Femur (tissue), 1 donor: ENCODE data around the gene ARHGEF12.
"Not testable (repeated sequence)": the region's sequence is repeated elsewhere in the genome, so short reads cannot be mapped to it uniquely, and the experiment has no call there.

Experiments
- DNase-seq: peaks from one replicate; pipeline ENCODE4 v3.0.0-alpha.2; 2017

ARHGEF12 gene

DNA sequence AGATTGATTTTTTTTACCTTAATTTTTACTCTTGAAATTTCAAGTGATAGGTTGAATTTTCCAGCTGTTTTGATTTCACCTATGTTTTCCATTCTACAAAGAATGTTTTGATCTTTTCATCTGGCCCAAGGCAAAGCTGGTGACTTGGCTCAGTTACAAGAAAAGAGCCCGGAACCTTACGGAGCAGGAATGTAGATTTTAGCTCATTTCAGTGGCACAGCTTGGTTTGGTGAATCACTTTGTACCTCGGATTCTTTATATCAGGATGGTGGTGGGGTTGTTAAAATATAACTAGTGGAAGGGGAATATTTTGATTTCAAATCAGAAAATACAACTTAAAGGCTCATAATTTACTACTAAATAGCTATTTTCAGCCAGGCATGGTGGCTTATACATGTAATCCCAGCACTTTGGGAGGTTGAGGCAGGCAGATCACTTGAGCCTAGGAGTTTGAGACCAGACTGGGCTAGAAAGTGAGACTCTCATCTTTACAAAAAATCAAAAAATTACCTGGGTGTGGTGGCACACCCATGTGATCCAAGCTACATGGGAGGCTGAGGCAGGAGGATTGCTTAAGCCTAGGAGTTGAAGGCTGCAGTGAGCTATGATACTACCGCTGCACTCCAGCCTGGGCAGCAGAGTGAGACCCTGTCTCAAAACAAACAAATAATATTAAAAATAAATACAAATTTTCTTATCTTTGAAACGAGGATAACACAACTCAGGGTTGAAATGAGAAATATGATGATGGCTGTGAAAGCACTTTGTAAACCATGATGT, 166.0 kb downstream of the ARHGEF12 start:
- no peak for DNase-seq

DNA sequence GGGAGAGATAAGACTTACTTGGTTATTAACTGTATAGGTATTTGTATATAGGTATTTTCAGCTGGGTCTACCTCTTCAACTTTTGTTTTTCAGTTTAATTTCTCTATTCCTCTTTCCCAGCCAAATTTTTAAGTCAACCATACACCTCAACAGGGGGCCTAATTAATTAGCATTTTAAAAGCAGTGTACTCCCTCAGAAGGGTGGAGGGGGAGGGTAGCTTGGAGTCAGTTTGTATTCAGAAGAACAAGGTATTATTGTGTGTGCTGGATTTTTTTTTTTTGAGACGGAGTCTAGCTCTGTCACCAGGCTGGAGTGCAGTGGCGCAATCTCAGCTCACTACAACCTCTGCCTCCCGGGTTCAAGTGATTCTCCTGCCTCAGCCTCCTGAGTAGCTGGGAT, 167.3 kb downstream of the ARHGEF12 start:
- not testable (repeated sequence) for DNase-seq

DNA sequence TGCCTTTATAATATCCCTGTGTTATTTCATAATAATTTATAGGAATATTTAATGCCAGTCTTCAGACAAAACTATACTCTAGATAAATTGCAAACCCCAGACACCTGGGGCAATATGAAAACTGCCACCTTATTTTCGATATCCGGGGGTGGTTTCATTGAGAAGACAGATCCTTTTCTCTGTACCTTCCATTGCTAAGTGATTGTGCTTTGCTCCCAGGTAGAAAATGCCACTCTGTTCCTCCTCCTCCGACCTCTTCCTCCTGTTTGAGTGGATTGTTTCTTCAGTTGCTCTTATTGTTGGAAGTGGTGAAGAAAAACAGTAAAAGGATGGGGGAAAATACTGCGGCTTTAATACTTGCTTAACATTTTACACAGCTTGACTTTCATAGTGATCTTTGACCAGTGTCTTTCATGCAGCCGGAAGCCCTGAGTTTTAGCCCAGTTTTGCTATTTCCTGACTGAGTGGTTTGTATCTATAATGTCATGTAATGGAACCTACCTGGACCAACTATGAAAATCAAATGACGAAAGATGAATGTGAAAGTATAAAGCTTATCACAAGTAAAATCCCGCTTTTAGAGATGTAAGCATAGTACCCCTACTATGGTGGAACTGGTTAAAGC, 169.7 kb downstream of the ARHGEF12 start:
- DNase-seq: no peak

DNA sequence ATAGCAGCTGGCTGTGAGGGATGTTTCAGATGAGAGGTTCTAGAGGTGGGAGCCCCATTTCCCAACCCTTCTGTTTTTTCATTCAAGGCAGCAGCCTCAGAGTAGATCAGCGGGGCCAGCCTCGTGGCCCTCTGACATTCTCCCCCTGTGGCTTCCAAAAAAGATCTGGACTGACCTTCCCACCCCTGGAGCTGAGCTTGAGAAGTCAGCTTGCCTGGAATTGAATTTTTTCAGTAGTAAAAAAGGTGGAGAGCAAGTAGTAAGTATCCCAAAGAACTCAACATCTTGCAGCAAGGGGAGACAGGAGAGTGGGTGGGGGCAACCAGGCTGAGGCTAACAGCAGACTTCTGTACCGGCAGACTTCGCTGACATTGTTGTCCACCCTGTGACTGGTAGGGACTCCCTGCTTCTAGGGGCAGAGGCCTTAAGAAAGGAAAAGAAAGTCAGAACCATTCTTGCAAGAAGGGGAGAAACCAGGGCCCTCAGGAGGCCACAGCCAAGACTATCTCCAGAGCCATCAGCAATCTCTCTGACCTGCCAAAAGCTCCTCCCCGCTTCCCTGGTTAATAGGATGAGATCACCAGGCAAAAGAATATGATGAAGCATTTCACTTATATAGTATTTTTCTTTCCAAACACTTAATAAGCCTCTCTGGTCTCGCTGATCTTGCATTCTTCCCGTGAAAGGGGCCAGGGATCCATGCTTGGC, 173.3 kb downstream of the ARHGEF12 start:
- no peak for DNase-seq

DNA sequence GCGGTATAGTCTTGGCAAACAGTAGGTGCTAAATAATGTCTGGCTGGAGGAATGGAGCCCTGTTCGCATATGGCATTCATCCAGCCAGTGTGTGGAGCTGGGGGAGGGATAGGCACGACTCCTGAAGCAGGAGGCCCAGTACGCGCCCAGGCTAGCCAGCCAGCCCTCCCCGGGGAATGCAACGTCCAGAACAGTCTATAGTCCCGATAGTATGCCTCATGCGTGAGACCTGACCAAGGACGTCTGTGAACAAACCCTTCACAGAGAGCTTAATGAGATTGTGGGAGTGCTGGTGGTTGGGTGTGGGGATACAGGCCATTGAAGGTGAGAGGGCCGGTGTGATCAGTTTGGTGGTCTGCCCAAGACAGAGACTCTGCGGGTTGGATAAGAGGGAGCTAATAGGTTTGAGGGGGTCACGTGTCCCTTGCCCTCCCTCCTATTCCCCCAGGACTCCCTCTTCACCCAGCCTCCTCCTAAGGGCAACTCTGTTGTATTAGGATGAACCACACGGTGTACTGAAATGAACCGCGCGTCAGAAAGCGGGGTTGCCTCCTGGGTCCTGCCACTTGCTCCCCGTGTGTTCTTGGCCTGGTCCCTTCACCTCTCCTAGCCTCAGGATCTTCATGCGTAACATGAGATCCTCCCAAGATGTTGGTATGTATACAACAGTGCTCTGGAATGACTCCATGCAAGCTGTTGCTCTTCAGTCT, 174.3 kb downstream of the ARHGEF12 start:
- DNase-seq: no peak

DNA sequence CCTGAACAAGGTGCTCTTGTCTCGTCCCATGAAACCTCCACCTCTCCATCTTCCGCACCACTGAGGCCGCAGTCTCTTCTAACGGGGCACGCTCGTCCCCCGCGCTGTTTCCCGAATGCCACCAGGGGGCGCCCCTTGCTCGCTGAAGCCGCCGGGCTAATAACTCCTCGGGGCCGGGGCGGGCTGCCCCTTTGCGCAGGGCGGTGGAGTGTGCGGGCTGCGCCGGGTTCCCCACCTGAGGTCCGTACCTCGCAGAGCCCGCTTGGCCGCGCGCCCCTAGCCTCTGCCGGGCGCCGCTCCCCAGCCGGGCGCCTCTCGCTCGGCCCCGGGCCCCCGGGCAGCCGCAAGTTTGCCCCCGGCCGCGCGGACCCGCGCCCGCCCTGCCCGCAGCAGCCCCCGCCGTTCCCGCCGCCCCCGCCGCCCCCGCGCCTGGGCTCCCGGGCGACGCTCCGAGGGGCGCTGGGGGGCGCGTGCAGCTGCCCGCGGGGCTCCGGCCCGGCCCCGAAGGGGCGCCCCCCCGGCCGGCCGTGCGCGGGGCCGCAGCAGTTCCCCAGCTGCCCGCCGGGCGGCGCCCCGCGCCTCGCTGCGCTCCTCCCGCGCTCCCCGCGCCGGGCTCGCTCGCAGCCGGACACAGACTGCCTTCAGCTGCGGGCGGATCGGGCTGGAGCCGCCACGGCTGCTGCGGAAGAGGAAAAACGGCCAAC, 175.1 kb downstream of the ARHGEF12 start, which contains the start of gene GRIK4:
Gene GRIK4, plus strand, starts transcription at position 633 of the 704 bp plus-strand sequence. CDS start 148,571 bp downstream, outside the sequence.
- DNase-seq: peak; percentile 88

DNA sequence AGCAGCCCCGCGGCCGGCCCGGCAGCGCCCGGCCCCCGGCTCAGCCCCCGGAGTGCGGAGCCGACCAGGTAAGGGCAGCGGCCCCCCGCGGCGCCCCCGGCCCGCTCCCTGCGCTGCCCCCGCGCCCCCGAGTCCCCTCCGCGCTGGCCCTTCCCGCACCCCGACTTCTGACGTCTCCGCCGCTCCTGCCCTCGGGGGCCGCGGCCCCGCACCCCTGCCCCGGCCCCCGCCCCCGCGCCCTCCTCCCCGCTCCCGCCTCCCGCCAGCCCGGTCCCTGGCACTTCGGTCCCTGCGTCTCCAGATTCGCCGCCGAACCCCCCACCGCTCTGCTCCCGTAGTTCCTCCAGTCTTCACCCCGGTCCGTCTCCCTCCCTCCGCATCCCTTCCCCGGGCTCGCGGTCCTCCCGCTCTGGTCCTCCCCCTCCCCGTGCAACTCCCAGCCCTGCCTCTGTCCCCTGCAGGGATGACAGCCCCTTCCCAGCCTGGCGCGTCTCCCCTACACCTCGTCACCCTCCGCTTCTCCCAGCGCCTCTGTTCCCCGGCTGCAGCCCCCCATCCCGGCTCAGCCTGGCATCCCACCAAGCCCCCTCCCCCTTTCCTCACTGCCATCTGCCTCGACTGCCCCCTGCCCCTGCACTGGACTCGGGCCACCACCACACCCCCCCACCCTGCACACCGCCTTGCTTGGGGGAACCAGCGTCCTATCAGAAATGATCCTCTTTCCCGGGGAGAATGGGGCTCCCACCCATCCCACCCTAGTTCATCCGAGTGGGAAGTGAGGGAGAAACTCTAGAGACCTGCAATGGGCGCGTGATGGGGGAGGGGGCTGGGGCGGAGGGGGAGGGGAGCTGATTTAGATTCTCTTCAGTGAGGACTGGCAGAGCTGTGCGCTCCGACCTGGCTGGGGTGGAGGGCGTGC, 175.9 kb downstream of the ARHGEF12 start:
- no peak for DNase-seq

DNA sequence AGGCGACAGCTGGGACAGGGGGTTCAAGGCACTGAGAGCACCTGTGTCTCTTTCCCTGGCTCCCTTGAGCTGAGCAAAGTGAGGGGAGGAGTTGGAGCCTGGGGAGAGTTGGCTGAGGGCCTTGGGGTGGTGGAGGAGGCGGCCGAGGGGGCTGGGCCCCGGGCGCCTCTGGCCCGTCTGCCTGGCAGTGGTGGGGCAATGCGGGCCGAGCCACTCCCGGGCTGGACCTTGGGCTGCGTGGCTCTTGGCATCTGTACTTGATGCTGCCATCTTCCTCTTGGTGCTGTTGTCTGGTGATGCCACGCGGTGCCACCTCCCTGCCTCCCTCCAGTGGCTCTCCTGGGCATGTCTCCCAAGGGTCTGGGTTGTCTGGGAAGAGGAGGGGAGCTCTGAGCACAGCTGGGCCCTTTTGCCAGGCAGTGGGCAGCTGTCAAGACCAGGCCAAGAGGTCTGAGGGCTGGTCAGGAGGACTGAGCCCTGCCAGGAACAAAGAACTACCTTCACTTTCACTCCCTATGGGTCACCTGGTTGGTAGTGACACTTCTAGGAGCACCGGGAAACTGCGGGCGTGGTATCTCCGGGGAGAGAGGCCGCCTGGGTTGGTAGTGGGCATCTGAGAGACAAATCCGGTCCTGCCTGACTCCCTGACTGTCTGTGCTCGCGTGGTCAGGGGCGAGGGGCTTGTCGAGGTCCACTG, 176.7 kb downstream of the ARHGEF12 start:
- DNase-seq: no peak

DNA sequence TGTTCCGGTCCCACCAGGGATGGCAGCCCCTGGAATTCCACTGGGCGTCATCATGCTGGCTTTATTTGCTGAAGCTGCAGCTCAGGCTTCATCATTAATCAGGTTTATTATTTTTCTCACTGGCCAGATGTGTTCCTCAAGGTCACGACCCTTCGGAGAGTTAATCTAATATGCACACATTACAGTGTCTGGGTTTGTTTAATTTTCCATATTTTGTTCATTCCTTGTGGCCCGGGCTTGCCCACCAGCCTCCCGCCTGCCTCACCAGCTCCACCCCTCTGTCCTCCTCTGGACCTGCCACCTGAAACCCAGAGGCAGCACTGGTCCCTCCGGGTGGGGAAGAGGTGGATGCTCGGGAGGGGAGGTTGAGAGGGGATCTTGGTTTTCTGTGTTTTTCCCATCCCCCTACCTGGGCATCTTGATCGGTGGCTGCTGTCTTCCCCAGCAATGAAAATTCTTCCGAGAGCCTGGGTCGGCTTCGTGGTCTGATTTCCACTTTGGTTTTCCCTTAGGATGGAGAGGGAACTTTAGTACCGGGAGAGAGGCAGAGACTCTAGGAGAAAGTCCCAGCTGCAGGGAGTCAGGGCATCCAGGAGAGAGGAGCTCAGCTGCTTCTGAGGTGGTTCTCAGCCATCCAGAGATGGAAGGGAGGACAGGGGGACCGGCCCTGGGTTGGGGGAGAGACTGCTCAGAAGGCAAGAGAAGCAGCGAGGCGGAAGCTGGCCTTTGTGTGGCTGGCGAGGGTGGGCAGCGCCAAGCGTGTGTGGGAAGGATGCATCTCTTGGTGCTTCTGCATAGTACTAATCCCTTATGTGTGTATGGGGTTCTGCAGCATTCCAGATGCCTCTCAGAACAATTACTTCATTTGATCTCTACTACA, 177.5 kb downstream of the ARHGEF12 start:
- DNase-seq: no peak

DNA sequence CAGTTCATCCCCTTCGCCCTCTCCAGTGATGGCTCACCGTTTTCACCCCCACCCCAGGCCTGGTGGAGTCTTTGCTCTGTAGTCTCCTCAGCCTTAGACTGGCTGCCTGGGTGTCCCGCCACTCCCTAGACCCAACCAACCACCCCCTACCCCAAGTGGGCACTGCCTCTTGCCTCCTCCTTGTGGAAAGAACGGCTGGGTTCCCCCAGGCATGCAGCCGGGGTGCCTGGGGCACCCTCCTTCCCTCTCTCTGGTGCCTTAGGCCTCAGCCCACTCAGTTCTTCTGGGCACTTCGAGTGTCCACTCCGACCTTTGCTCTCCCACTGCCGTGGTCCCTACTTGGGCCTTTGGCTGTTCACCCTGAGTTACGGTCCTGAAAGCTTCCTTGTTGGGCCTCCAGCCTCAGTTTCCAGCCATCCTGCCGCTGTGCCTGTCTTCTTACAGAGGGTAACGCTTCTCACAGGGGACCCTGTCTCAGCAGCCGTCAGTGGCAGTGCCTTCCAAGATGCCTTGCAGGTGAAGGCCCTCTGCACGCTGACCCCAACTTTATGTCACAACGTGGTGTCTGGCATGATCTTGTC, 178.4 kb downstream of the ARHGEF12 start:
- DNase-seq: no peak

DNA sequence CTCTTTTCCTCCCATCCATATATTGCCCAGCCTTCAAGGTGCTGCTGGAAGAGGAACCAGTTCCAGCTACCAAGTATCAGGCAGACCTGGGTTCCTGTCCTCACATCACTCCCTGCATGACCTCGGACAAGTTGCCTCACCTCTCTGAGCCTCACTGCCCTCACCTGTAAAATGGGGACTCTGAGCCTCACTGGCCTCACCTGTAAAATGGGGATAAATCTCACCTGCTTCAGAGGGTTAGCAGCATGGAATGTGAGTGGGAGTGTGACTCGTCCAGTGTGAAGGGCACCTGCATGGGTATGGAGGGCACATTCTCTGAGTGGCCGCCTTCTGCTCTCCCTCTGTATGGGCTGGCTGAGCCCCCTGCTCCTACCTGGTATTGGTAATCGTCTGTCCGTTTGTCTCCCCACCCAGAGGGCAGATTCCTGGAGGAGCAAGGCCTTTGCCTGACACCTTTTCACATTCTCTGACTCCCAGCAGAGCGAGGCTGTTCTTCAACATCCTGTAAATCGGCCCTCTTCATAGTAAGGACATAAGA, 179.0 kb downstream of the ARHGEF12 start:
- no peak for DNase-seq

DNA sequence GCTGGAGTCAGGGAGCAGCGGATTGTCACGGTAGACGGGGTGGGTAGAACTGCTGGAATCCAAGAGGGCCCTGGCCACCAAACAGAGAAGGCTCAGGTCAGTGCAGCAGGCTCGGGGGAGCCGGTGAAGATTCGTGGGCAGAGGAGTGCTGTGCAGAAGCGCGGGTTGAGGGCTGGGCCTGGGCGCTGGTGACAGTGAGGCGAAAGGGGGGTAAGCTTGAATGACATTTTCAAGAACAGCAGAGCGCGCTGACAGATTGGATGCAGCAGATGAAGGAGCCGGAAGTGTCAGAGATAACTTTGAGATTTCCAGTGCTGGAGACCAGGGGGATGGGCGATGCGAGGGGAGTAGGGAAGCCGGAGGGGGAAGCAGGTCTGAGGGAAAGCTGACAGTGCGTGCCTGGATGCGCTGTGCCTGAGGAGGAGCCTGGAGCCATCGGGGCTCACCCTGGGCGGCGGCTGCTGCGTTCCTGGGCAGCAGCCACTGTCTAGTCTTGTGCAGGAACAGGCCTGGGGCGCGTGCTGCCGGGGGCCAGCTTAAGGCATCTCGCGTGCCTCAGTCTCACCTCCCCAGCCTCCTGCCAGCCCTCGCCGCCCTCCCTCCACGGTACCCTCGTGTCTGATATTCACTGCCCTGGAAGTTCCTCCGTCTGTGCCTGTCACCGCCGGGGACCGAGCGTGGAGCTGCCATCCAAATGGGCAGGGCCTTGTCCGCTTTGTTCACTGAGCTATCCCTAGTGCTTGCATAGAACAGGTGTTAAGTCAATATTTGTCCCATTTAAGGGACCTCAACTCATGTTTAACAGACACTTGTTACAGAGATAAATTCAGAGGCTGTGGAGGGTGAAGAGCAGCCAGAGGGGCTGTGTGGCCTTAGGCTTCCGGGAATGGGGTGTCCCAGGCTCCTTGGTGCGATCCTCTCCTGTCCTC, 180.5 kb downstream of the ARHGEF12 start:
- DNase-seq: no peak

DNA sequence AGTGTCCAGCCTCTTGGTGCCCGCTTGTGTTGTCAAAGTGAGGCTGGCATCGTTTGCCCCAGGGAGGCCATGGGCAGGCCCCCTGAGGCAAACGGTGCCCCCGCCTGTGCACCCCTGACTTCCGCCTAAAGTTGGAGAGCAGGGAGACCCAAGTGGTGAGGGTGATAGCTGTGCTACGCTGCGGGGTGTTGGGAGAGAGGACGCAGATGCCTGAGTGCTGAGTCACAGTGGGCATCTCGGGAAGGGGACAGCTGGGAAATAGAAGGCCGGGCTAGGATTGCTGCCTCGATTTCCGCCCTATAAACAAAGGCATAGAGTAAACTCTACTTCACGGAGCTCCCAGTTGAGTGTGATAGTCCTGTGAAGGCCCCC, 181.2 kb downstream of the ARHGEF12 start:
- DNase-seq: no peak

DNA sequence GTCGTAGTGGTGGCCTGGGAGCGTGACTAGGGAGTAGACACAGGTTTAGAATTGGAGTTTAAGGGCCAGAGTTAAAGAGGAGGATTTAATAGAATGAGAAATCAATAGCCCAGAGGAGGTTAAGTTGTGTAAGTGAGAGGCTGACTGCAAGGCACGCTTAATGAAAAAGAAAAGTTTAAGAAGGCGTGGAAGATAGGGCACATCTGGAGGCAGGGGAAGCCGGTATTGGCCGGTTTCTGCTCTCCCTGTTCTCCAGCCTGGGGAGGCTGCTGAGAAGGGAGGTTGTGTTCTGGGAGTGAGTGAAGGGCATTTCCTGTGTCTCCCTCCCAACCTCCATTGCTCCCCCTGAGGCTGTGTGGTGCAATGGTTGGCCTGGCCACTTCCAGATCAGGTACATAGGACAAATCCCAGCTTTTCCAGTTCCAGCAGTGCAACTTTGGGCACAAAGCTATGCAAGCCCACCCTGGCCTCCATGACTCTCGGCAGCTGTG, 181.6 kb downstream of the ARHGEF12 start:
- DNase-seq: no peak

DNA sequence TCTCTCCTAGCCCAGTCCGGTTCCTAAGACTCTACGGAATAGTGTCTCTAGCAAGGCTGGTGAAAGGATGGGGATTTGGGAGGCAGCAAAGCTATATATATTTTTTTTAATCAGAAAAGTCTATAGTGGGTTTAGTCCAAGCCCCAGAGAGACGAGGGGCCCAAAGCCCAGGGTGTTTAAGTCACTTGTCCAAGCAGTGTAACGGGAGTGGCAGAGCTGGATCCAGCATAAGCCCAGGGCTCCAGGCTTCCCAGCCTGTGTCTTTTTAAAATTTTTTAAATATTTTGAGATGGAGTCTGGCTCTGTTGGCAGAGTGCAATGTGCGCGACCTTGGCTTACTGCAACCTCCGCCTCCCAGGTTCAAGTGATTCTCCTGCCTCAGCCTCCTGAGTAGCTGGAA, 182.1 kb downstream of the ARHGEF12 start:
- DNase-seq: no peak

DNA sequence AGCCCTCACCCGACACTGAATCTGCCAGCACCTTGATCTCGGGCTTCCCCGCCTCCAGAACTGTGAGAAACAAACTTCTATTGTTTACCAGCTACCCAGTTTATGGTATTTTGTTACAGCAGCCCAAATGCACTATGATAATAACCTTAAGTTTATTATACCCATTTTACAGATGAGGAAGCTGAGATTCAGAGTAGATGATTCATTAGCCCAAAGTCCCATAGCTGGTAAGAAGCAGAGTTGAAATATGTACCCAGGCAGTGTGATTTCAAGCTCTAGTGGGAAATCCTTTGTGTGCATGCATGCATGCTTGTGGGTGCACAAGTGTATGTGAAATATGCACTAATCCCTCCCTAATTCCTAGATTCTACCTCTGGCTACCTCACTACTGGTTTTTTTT, 183.3 kb downstream of the ARHGEF12 start:
- DNase-seq: no peak

DNA sequence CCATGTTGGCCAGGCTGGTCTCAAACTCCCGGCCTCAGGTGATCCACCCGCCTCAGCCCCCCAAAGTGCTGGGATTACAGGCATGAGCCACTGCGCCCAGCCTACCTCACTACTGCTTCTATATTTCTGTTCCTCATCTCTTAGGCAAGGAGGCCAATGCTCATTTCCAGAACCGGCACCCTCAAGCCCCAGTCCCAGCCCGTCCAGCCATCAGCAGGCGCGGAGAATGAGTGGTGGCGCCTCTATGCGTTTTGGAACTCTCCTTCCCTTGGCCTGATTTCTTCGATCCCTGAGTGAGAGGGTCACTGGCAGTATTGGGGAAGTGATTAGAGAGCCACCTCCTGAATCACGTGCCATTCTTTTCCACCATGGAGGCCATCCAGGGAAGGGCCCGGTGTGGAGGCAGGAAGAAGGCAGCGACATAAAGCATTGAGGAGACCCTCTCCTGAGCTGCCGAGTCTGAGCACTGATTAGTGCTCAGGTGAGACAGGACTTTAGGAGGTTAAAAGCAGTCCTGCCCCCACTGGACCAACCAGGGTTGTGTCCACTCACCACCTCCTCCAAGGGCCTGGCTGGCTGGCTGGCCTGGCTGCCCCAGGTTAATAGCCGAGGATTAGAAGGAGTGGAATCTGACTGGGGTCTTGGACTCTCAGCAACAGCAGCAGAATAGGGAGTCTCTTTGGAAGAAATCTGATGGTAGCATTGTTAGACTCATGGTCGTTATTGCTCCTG, 184.0 kb downstream of the ARHGEF12 start:
- DNase-seq: peak; percentile 10
